ENCODE data around the gene RNF130. TPM values are rescaled to one million over a fixed set of nuclear protein-coding genes. Genes with fewer than 3 reads are reported as not detected.

The RNF130 gene
- total RNA-seq, 2 donors from 2014 or later = 7.7 to 14.2 TPM

DNA sequence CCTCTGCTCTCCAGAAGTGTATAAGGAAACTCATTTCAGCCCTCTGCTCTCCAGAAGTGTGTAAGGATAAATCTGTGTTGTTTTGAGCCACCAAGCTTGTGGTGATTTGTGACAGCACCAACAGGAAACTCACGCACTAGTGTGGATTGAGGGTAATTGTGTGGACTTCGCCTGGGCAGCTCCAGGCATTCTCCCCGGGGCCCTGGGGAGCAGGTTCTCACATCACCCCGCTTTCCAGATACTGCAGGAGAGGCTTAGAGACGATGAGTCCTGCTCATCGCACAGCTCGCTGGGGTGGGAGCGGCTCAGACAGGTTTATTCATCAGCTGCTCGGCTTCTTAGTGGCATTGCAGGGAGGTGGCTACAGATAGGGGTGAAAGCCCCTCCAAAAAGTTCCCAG, 38.4 kb upstream of the RNF130 start:
- DNase-seq (ENCODE audit: low spot score in 2 of 2) = no peak
- H3K36me3 Mint-ChIP-seq = peaks cover 11 to 15% of the 10 kb centered on the region in 2 donors

DNA sequence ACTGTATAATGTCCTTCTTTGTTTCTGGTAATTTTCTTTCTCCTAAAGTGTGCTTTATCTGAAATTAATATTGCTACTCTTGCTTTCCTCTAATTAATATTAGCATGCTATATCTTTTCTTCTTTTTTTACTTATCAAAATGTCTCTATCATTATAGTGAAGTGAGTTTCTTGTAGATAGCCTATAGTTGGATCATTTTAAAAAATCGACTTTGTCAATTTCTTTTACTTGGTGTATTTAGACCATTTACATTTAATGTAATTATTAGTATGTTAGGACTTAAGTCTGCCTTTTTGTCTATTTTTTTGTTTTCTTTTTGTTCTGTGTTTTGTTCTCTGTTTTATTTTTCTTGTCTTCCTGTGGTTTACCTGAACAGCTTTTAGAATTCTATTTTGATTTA, 35.4 kb upstream of the RNF130 start:
- no peak for DNase-seq (ENCODE audit: low spot score in 2 of 2)
- peaks cover 12 to 16% of the 10 kb centered on the region in 2 donors for H3K9me3 Mint-ChIP-seq
- ATAC-seq = no peak
- H3K36me3 Mint-ChIP-seq = peaks cover 11 to 15% of the 10 kb centered on the region in 2 donors
- no peak overlapping the region for H3K27ac Mint-ChIP-seq

More for the DNA sequence above, 38.4 kb upstream of the RNF130 start:
- H3K9me3 Mint-ChIP-seq = peaks cover 12 to 16% of the 10 kb centered on the region in 2 donors
- ATAC-seq = no peak
- no peak overlapping the region for H3K27ac Mint-ChIP-seq

DNA sequence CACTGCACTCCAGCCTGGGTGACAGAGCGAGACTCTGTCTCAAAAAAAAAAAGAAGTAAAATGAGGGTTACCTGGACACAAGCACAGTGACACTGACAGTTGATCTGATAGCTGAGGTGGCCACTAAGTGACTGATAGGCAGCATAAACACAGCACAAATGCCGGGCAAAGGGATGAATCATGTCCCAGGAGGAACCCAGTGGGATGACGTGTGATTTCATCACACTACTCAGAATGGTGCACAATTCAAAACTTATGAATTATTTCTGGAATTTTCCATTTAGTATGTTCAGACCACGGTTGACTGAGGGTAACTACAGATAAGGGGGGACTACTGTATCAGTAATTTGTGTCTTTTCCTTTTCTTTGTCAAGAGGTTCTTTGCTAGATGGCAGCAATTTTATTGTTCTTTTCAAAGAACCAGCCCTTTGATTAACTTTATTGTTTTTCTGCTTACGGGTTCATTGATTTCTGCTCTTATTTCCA, 34.3 kb upstream of the RNF130 start:
- ATAC-seq (no peak), DNase-seq (ENCODE audit: low spot score in 2 of 2) (no peak)
- H3K36me3 Mint-ChIP-seq = peaks cover 11 to 15% of the 10 kb centered on the region in 2 donors
- no peak overlapping the region for H3K27ac Mint-ChIP-seq
- H3K9me3 Mint-ChIP-seq = peaks cover 12 to 16% of the 10 kb centered on the region in 2 donors

- Mint-ChIP-seq H3K9me3 (peaks cover 12 to 16% of the 10 kb centered on the region in 2 donors), H3K27ac (no peak overlapping the region), H3K36me3 (peaks cover 11 to 15% of the 10 kb centered on the region in 2 donors)
- ATAC-seq = no peak
- no peak for DNase-seq (ENCODE audit: low spot score in 2 of 2)
These were observed 32.6 kb upstream of the RNF130 start for GRCh38 chr5:180104168-180104530.

DNA sequence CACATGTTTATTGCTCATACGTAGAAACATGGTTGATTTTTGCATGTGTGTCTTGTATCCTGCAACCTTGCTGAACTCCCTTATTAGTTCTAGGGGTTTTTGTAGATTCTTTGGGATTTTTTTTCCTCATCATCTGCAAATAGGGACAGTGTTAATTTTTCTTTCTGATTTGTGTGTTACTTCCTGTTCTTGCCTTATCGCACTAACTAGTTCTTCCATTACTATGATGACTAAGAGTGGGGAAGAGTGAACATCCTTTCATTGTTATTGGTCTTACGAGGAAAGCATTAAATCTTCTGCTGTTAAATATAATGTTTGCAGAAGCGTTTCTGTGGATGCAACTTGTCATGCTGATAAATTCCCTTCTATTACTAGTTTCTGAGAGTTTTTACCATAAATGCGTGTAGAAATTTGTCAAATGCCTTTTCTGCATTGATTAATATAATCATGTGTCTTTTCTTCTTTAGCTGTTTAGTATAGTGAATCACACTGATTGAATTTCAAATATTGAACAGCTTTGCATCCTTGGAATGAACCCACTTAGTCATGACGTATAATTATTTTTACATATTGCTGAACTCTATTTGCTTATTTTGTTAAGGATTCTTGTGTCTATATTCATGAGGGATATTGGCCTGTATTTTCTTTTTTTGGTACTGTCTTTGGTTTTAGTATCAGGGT, 32.1 kb upstream of the RNF130 start:
- Mint-ChIP-seq H3K27ac (no peak overlapping the region), H3K36me3 (peaks cover 11 to 14% of the 10 kb centered on the region in 2 donors), H3K9me3 (peaks cover 12 to 15% of the 10 kb centered on the region in 2 donors)
- DNase-seq (ENCODE audit: low spot score in 2 of 2) = no peak
- no peak for ATAC-seq

- H3K9me3 Mint-ChIP-seq = peaks cover 11 to 12% of the 10 kb centered on the region in 2 donors
- DNase-seq (ENCODE audit: low spot score in 2 of 2) (no peak), ATAC-seq (no peak)
- H3K36me3 Mint-ChIP-seq = peaks cover 8 to 11% of the 10 kb centered on the region in 2 donors
- H3K27ac Mint-ChIP-seq = no peak overlapping the region
These were observed 31.1 kb upstream of the RNF130 start for GRCh38 chr5:180102636-180103035.

DNA sequence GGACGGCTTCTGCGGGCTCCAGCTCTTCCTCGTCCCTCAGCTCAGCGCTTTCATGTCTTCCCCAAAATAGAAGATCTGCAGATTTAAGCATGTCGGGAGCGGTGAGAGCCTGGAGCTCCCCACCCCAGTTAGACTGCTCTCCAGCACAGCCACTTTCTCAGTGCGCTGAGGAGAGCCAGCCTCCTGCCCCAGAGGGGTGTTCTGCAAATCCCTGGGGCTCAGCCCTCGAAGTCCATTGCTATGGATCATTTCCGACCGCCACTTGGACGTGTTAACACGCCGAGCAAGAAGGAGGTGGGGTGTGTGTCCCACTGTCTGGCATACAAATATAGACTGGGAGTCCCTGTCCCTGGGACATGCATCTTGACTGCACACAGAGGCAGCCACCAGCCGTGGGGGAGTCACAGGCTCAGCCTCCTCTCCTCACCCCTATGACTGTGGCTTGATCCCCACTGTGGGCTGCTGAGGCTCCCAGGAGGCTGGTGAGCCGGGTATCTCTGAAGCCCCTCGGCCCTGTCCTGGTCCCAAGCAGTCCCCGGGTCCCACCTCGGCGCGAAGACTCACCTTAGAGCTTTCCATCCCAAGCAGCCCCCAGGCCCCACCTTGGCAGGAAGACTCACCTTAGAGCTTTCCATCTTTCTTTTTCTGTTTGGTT, 30.0 kb upstream of the RNF130 start:
- Mint-ChIP-seq H3K36me3 (peaks cover 5% of the 10 kb centered on the region in 2 donors), H3K9me3 (peaks cover 5 to 6% of the 10 kb centered on the region in 2 donors), H3K27ac (no peak overlapping the region)
- ATAC-seq (no peak), DNase-seq (ENCODE audit: low spot score in 2 of 2) (no peak)

GRCh38 chr5:180100621-180101450, 29.3 kb upstream of the RNF130 start:
- DNase-seq (ENCODE audit: low spot score in 2 of 2) (no peak), ATAC-seq (no peak)
- H3K9me3 Mint-ChIP-seq = no peaks in the 10 kb centered on the region
- H3K36me3 Mint-ChIP-seq = no peaks in the 10 kb centered on the region
- H3K27ac Mint-ChIP-seq = no peak overlapping the region

- no peak for DNase-seq (ENCODE audit: low spot score in 2 of 2)
- H3K27ac Mint-ChIP-seq = no peak overlapping the region
- no peaks in the 10 kb centered on the region for H3K36me3 Mint-ChIP-seq
- ATAC-seq = no peak
- no peaks in the 10 kb centered on the region for H3K9me3 Mint-ChIP-seq
These were observed 28.4 kb upstream of the RNF130 start for GRCh38 chr5:180099733-180100611.

DNA sequence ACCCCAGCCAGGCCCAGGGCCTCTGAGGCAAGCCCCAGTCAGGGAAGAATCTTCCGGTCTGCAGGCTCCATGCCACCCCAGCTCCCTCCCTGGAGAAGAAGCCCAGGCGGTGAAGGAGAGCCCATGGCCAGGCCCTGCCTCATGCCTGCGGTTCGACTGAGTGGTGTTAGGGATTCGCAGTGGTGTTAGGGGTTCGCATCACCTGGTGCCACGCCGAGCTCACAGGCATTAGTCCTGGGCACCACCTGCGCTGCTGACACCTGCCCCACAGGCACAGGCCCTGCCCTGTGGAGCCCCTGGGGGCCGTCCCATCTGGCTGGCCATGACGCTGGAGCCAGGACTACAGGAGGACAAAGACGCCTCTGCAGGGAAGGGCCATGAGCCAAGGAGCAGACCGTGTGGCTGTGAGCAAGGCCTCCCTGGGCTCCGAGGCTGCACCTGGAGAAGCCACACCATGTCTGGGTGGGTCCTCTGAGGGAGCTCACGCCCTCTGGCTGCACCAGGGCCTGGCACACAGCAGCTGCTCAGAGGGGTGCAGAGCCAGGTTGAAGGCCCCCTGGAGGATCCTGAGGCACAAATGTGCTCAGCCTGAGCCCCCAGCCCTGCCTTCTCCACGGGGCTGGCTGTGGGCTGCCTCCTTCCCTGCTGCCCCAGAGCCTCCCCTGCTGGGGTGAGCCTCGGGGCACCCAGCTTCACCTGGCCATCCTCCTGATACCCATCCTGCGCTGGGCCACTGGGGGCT, 27.6 kb upstream of the RNF130 start:
- no peaks in the 10 kb centered on the region for H3K36me3 Mint-ChIP-seq
- DNase-seq (ENCODE audit: low spot score in 2 of 2) (no peak), ATAC-seq (peak in 1 of 2 donors; percentile 20)
- H3K9me3 Mint-ChIP-seq = no peaks in the 10 kb centered on the region
- H3K27ac Mint-ChIP-seq = no peak overlapping the region

GRCh38 chr5:180098526-180098925, 27.0 kb upstream of the RNF130 start:
- Mint-ChIP-seq H3K36me3 (no peaks in the 10 kb centered on the region), H3K9me3 (no peaks in the 10 kb centered on the region), H3K27ac (no peak overlapping the region)
- no peak for ATAC-seq
- DNase-seq (ENCODE audit: low spot score in 2 of 2) = no peak

DNA sequence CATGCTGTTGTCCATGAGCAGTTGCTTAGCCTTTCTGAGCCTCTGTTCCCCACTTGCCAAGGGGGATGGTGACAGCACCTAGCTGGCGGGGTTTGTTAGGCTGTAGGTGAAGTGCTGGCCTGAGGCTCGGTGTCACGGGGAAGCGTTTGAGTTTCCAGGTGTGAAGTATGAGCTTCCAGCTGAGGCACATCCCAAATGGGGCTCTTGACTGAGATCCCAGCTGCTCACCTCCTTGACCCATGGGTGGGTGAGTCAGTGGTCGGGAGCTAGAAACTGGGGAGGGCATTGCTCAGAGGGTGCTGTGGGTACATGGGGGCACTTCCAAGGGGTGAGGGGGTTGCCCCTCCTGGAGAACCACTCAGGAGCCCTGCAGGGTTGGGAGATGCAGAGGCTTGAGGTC, 26.4 kb upstream of the RNF130 start:
- Mint-ChIP-seq H3K9me3 (no peaks in the 10 kb centered on the region), H3K36me3 (no peaks in the 10 kb centered on the region), H3K27ac (peak overlapping the region in 1 of 2 donors; percentile 55)
- no peak for ATAC-seq
- DNase-seq (ENCODE audit: low spot score in 2 of 2) = no peak

GRCh38 chr5:180097163-180097894, 25.8 kb upstream of the RNF130 start:
- no peak for ATAC-seq
- no peaks in the 10 kb centered on the region for H3K36me3 Mint-ChIP-seq
- DNase-seq (ENCODE audit: low spot score in 2 of 2) = no peak
- H3K27ac Mint-ChIP-seq = peak overlapping the region in 1 of 2 donors; percentile 33
- H3K9me3 Mint-ChIP-seq = no peaks in the 10 kb centered on the region

DNA sequence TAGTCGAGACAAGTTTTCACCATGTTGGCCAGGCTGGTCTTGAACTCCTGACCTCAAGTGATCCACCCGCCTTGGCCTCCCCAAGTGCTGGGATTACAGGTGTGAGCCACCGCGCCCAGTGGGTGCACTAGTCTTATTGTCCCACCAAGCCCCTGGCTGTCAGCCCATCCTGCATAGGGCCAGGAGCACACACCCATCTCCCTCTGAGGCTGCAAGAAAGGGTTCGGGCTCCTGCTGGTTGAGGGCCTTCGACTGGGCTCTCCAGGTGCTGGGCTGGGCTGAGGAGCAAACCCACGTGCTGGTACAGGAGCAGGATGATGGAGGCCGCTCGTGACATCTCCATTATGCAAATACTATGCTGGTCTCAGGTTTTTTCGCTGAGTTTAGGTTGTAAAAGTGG, 25.1 kb upstream of the RNF130 start:
- DNase-seq (ENCODE audit: low spot score in 2 of 2) (no peak), ATAC-seq (no peak)
- Mint-ChIP-seq H3K9me3 (no peaks in the 10 kb centered on the region), H3K36me3 (no peaks in the 10 kb centered on the region), H3K27ac (no peak overlapping the region)

DNA sequence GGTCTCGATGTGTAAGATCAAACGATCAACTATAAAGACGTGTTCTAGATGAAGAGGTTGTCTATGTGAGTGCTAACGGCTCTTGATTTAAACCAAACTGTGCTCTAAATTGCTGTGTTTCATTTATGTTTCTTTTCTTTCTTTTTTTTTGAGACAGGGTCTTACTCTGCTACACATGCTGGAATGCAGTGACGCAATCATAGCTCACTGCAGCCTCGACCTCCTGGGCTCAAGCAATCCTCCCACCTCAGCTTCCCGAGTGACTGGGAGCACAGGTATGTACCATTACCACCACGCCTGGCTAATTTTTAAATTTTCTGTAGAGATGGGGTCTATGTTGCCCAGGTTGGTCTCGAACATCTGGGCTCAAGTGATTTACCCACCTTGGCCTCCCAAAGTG, 24.0 kb upstream of the RNF130 start:
- no peaks in the 10 kb centered on the region for H3K36me3 Mint-ChIP-seq
- ATAC-seq (no peak), DNase-seq (ENCODE audit: low spot score in 2 of 2) (no peak)
- no peak overlapping the region for H3K27ac Mint-ChIP-seq
- H3K9me3 Mint-ChIP-seq = no peaks in the 10 kb centered on the region
